SU-DHL-6 (cell line): ENCODE data around the gene GRIK1.

ENCODE experiments used
- CTCF ChIP-seq: fragments of 200-600 bp; sonication (generic); IDR thresholded peaks from one replicate; pipeline ENCODE4 v1.5.1; 2017; ENCODE audit warnings: antibody characterized with exemption, mild to moderate bottlenecking, low read length, moderate library complexity; ENCODE audit not compliant: insufficient read depth, poor library complexity, severe bottlenecking
- EZH2phosphoT487 ChIP-seq: fragments of 200-600 bp; sonication (generic), shearing (Covaris generic); conservative IDR thresholded peaks from 2 replicates; pipeline ENCODE4 v1.6.1; 2018; ENCODE audit warnings: mild to moderate bottlenecking, antibody characterized with exemption, low read length, moderate library complexity, mixed read lengths

- no peak for TF ChIP-seq CTCF
- TF ChIP-seq EZH2phosphoT487: no peak
These were observed 313.8 kb downstream of the GRIK1 start for GRCh38 chr21:29625990-29626389.
